ENCODE results near the gene ZBTB46. TPM values are rescaled to one million over a fixed set of nuclear protein-coding genes. Genes with fewer than 3 reads are reported as not detected.

Gene ZBTB46
- total RNA-seq, 2 donors from 2014 or later = 0.39 to 1.2 TPM

- H3K36me3 Mint-ChIP-seq = no peaks in the 10 kb centered on the region
- H3K27ac Mint-ChIP-seq = no peak overlapping the region
- no peak for DNase-seq (ENCODE audit: low spot score in 2 of 2)
- no peak for ATAC-seq
- H3K9me3 Mint-ChIP-seq = no peaks in the 10 kb centered on the region
Observed at GRCh38 chr20:63847237-63848002, 16.4 kb upstream of the ZBTB46 start.

- no peaks in the 10 kb centered on the region for H3K36me3 Mint-ChIP-seq
- no peak for ATAC-seq
- H3K9me3 Mint-ChIP-seq = no peaks in the 10 kb centered on the region
- no peak overlapping the region for H3K27ac Mint-ChIP-seq
- no peak for DNase-seq (ENCODE audit: low spot score in 2 of 2)
Observed at GRCh38 chr20:63846888-63847236, 15.8 kb upstream of the ZBTB46 start.

GRCh38 chr20:63846128-63846771, 15.2 kb upstream of the ZBTB46 start:
- Mint-ChIP-seq H3K9me3 (no peaks in the 10 kb centered on the region), H3K36me3 (no peaks in the 10 kb centered on the region), H3K27ac (no peak overlapping the region)
- no peak for DNase-seq (ENCODE audit: low spot score in 2 of 2)
- no peak for ATAC-seq

GRCh38 chr20:63844511-63844991, 13.5 kb upstream of the ZBTB46 start:
- no peak overlapping the region for H3K27ac Mint-ChIP-seq
- DNase-seq (ENCODE audit: low spot score in 2 of 2) = no peak
- no peak for ATAC-seq
- H3K36me3 Mint-ChIP-seq = no peaks in the 10 kb centered on the region
- H3K9me3 Mint-ChIP-seq = no peaks in the 10 kb centered on the region

GRCh38 chr20:63843778-63844177, 12.7 kb upstream of the ZBTB46 start:
- no peak for ATAC-seq
- H3K9me3 Mint-ChIP-seq = no peaks in the 10 kb centered on the region
- DNase-seq (ENCODE audit: low spot score in 2 of 2) = no peak
- no peak overlapping the region for H3K27ac Mint-ChIP-seq
- no peaks in the 10 kb centered on the region for H3K36me3 Mint-ChIP-seq

- ATAC-seq (no peak), DNase-seq (ENCODE audit: low spot score in 2 of 2) (no peak)
- Mint-ChIP-seq H3K36me3 (no peaks in the 10 kb centered on the region), H3K27ac (no peak overlapping the region), H3K9me3 (no peaks in the 10 kb centered on the region)
Observed at GRCh38 chr20:63843222-63843621, 12.2 kb upstream of the ZBTB46 start.

GRCh38 chr20:63842258-63842657, 11.2 kb upstream of the ZBTB46 start:
- DNase-seq (ENCODE audit: low spot score in 2 of 2) = no peak
- no peak for ATAC-seq
- H3K36me3 Mint-ChIP-seq = no peaks in the 10 kb centered on the region
- no peak overlapping the region for H3K27ac Mint-ChIP-seq
- H3K9me3 Mint-ChIP-seq = no peaks in the 10 kb centered on the region

- ATAC-seq = no peak
- DNase-seq (ENCODE audit: low spot score in 2 of 2) = no peak
- Mint-ChIP-seq H3K36me3 (no peaks in the 10 kb centered on the region), H3K9me3 (no peaks in the 10 kb centered on the region), H3K27ac (no peak overlapping the region)
Observed at GRCh38 chr20:63840405-63840828, 9.4 kb upstream of the ZBTB46 start.

GRCh38 chr20:63839620-63840019, 8.6 kb upstream of the ZBTB46 start:
- Mint-ChIP-seq H3K27ac (no peak overlapping the region), H3K36me3 (no peaks in the 10 kb centered on the region), H3K9me3 (no peaks in the 10 kb centered on the region)
- no peak for ATAC-seq
- DNase-seq (ENCODE audit: low spot score in 2 of 2) = no peak

GRCh38 chr20:63837479-63837878, 6.4 kb upstream of the ZBTB46 start:
- no peak overlapping the region for H3K27ac Mint-ChIP-seq

GRCh38 chr20:63836458-63837344, 5.6 kb upstream of the ZBTB46 start:
- no peaks in the 10 kb centered on the region for H3K36me3 Mint-ChIP-seq
- DNase-seq (ENCODE audit: low spot score in 2 of 2) = no peak
- no peak overlapping the region for H3K27ac Mint-ChIP-seq
- no peaks in the 10 kb centered on the region for H3K9me3 Mint-ChIP-seq
- no peak for ATAC-seq

More at GRCh38 chr20:63837479-63837878, 6.4 kb upstream of the ZBTB46 start:
- Mint-ChIP-seq H3K36me3 (no peaks in the 10 kb centered on the region), H3K9me3 (no peaks in the 10 kb centered on the region)
- no peak for DNase-seq (ENCODE audit: low spot score in 2 of 2)
- ATAC-seq = no peak

GRCh38 chr20:63835021-63835858, 4.2 kb upstream of the ZBTB46 start:
- no peaks in the 10 kb centered on the region for H3K9me3 Mint-ChIP-seq

GRCh38 chr20:63834491-63834880, 3.4 kb upstream of the ZBTB46 start:
- Mint-ChIP-seq H3K9me3 (no peaks in the 10 kb centered on the region), H3K27ac (no peak overlapping the region), H3K36me3 (peaks cover 6 to 8% of the 10 kb centered on the region in 2 donors)
- no peak for ATAC-seq
- DNase-seq (ENCODE audit: low spot score in 2 of 2) = no peak

More at GRCh38 chr20:63835021-63835858, 4.2 kb upstream of the ZBTB46 start:
- Mint-ChIP-seq H3K27ac (no peak overlapping the region), H3K36me3 (peaks cover 0 to under 1% of the 10 kb centered on the region in 2 donors)
- DNase-seq (ENCODE audit: low spot score in 2 of 2) (no peak), ATAC-seq (no peak)

- peaks cover 6 to 8% of the 10 kb centered on the region in 2 donors for H3K36me3 Mint-ChIP-seq
- no peaks in the 10 kb centered on the region for H3K9me3 Mint-ChIP-seq
- H3K27ac Mint-ChIP-seq = no peak overlapping the region
Observed at GRCh38 chr20:63833776-63834490, 2.9 kb upstream of the ZBTB46 start.

GRCh38 chr20:63831993-63832686, 1.1 kb upstream of the ZBTB46 start:
- no peak for DNase-seq (ENCODE audit: low spot score in 2 of 2)
- Mint-ChIP-seq H3K27ac (no peak overlapping the region), H3K9me3 (no peaks in the 10 kb centered on the region), H3K36me3 (peaks cover 6 to 8% of the 10 kb centered on the region in 2 donors)
- ATAC-seq = peak in 1 of 2 donors; percentile 16

More at GRCh38 chr20:63833776-63834490, 2.9 kb upstream of the ZBTB46 start:
- DNase-seq (ENCODE audit: low spot score in 2 of 2) (no peak), ATAC-seq (no peak)
